ENCODE results near the gene PTGER1. TPM values are rescaled to one million over a fixed set of nuclear protein-coding genes. Genes with fewer than 3 reads are reported as not detected.

PTGER1 gene
- total and polyA plus RNA-seq, 9 of the 15 experiments (the other 6 are each of a cell fraction or from before 2014, with no cell fraction given), result 0.06 to 0.36 (median 0.31) TPM; not detected in 5

- TF ChIP-seq IRF1 (CRISPR knock-in tag; IDR thresholded peaks at IDR 0.05; ENCODE audit: borderline replicate concordance) (no peak), ZHX1 (conservative IDR thresholded peaks at IDR 0.05; ENCODE audit: low read length) (no peak), ZNF589 (CRISPR knock-in tag; IDR thresholded peaks at IDR 0.05; ENCODE audit: low read depth) (0 out of 2 replicates have a peak, but pooled peaks have one; percentile 52), ELK1 (CRISPR knock-in tag; IDR thresholded peaks at IDR 0.05) (no peak), TGIF2 (CRISPR knock-in tag; IDR thresholded peaks at IDR 0.05) (no peak), MECOM (CRISPR knock-in tag; IDR thresholded peaks at IDR 0.05) (no peak), CUX1 (CRISPR knock-in tag; IDR thresholded peaks at IDR 0.05) (no peak), SUPT5H (IDR thresholded peaks at IDR 0.05) (peak; percentile 65), HMG20B (CRISPR knock-in tag; IDR thresholded peaks at IDR 0.05) (no peak), SAFB2 (IDR thresholded peaks at IDR 0.05; ENCODE audit: borderline replicate concordance, low read depth, low read length, severe bottlenecking) (no peak), NFRKB (IDR thresholded peaks at IDR 0.05; ENCODE audit: low read depth) (no peak), WHSC1 (IDR thresholded peaks at IDR 0.05; ENCODE audit: low read length) (no peak), KLF6 (CRISPR knock-in tag; IDR thresholded peaks at IDR 0.05; ENCODE audit: borderline replicate concordance) (peak; percentile 50; the same call in 1 of the 2 replicates)
- TF ChIP-seq, protein P1, sequence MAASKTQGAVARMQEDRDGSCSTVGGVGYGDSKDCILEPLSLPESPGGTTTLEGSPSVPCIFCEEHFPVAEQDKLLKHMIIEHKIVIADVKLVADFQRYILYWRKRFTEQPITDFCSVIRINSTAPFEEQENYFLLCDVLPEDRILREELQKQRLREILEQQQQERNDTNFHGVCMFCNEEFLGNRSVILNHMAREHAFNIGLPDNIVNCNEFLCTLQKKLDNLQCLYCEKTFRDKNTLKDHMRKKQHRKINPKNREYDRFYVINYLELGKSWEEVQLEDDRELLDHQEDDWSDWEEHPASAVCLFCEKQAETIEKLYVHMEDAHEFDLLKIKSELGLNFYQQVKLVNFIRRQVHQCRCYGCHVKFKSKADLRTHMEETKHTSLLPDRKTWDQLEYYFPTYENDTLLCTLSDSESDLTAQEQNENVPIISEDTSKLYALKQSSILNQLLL (CRISPR knock-in tag; IDR thresholded peaks at IDR 0.05; ENCODE audit: borderline replicate concordance), result no peak
- TF ChIP-seq, protein P2, sequence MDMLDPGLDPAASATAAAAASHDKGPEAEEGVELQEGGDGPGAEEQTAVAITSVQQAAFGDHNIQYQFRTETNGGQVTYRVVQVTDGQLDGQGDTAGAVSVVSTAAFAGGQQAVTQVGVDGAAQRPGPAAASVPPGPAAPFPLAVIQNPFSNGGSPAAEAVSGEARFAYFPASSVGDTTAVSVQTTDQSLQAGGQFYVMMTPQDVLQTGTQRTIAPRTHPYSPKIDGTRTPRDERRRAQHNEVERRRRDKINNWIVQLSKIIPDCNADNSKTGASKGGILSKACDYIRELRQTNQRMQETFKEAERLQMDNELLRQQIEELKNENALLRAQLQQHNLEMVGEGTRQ (CRISPR knock-in tag; IDR thresholded peaks at IDR 0.05), result no peak
These were observed 35.1 kb downstream of the PTGER1 start (continued) for GRCh38 chr19:14440049-14440448.
